ENCODE data around the gene C11orf97. TPM values are rescaled to one million over a fixed set of nuclear protein-coding genes. Genes with fewer than 3 reads are reported as not detected.

C11orf97 gene
- total and polyA plus RNA-seq, 10 donors = 0.11 TPM; not detected in 9

- TF ChIP-seq CTCF (IDR thresholded peaks at IDR 0.05 in 8 of 11, conservative IDR thresholded peaks at IDR 0.05 in 3 of 11) (no peak), POLR2AphosphoS5 (IDR thresholded peaks at IDR 0.05) (no peak), POLR2A (IDR thresholded peaks at IDR 0.05) (no peak)
- intact Hi-C loops (cut with DNase I; ENCODE audit: low total_unique reads) = no loop called here
- no peak overlapping the region for H3K27ac ChIP-seq
- H3K9me3 ChIP-seq = no peaks in the 10 kb centered on the region
- no peaks in the 10 kb centered on the region for H3K36me3 ChIP-seq
- H3K27me3 ChIP-seq (replicated peaks in 1 of 7) = no peaks in the 10 kb centered on the region
- no peak overlapping the region for H3K4me3 ChIP-seq
- DNase-seq = no peak
- 91 to 100% (median 94%) methylated on average over 3 of the region's 3 CpGs for WGBS, 5 donors
- H3K4me1 ChIP-seq = peaks cover 0 to 13% (median 10%) of the 10 kb centered on the region in 6 donors
These were observed 19.9 kb downstream of the C11orf97 start for GRCh38 chr11:94532211-94532610.

GRCh38 chr11:94533206-94533605 lies 20.9 kb downstream of the C11orf97 start:
- no peak for DNase-seq
- Histone ChIP-seq H3K27ac (peak overlapping the region in 2 of 8 donors; percentile 16 to 45), H3K27me3 (replicated peaks in 1 of 7) (no peaks in the 10 kb centered on the region), H3K4me3 (no peak overlapping the region), H3K4me1 (peaks cover 0 to 15% (median 10%) of the 10 kb centered on the region in 6 donors), H3K9me3 (no peaks in the 10 kb centered on the region), H3K36me3 (no peaks in the 10 kb centered on the region)
- TF ChIP-seq POLR2A (IDR thresholded peaks at IDR 0.05) (no peak), CTCF (IDR thresholded peaks at IDR 0.05 in 8 of 11, conservative IDR thresholded peaks at IDR 0.05 in 3 of 11) (no peak), POLR2AphosphoS5 (IDR thresholded peaks at IDR 0.05) (no peak)
- intact Hi-C loops (cut with DNase I; ENCODE audit: low total_unique reads) = no loop called here
- 76 to 95% (median 83%) methylated on average over 1 of the region's 1 CpG for WGBS, 5 donors

GRCh38 chr11:94533696-94534630 lies 21.7 kb downstream of the C11orf97 start:
- WGBS, 5 donors = 50 to 63% (median 53%) methylated on average over 6 of the region's 6 CpGs
- intact Hi-C loops (cut with DNase I; ENCODE audit: low total_unique reads) = no loop called here
- H3K9me3 ChIP-seq = no peaks in the 10 kb centered on the region
- H3K4me3 ChIP-seq = no peak overlapping the region
- TF ChIP-seq POLR2A (IDR thresholded peaks at IDR 0.05) (no peak), CTCF (IDR thresholded peaks at IDR 0.05 in 8 of 11, conservative IDR thresholded peaks at IDR 0.05 in 3 of 11) (no peak), POLR2AphosphoS5 (IDR thresholded peaks at IDR 0.05) (no peak)
- H3K36me3 ChIP-seq = no peaks in the 10 kb centered on the region
- no peaks in the 10 kb centered on the region for H3K27me3 ChIP-seq (replicated peaks in 1 of 7)
- peak overlapping the region in 4 of 8 donors; percentile 16 to 45 (median 43) for H3K27ac ChIP-seq
- DNase-seq = no peak
- peaks cover 0 to 15% (median 10%) of the 10 kb centered on the region in 6 donors for H3K4me1 ChIP-seq

GRCh38 chr11:94536386-94536785 lies 24.1 kb downstream of the C11orf97 start:
- Histone ChIP-seq H3K9me3 (no peaks in the 10 kb centered on the region), H3K27ac (no peak overlapping the region)

More at GRCh38 chr11:94536386-94536785, 24.1 kb downstream of the C11orf97 start:
- Histone ChIP-seq H3K36me3 (no peaks in the 10 kb centered on the region), H3K4me3 (no peak overlapping the region), H3K27me3 (replicated peaks in 1 of 7) (no peaks in the 10 kb centered on the region), H3K4me1 (peaks cover 0 to 15% (median 10%) of the 10 kb centered on the region in 6 donors)
- no peak for DNase-seq
- intact Hi-C loops (cut with DNase I; ENCODE audit: low total_unique reads) = no loop called here
- TF ChIP-seq POLR2A (IDR thresholded peaks at IDR 0.05) (no peak), POLR2AphosphoS5 (IDR thresholded peaks at IDR 0.05) (no peak), CTCF (IDR thresholded peaks at IDR 0.05 in 8 of 11, conservative IDR thresholded peaks at IDR 0.05 in 3 of 11) (no peak)

Data from spleen (tissue), 11 donors.